ENCODE data around the gene RAB11FIP4.

RAB11FIP4 gene

DNA sequence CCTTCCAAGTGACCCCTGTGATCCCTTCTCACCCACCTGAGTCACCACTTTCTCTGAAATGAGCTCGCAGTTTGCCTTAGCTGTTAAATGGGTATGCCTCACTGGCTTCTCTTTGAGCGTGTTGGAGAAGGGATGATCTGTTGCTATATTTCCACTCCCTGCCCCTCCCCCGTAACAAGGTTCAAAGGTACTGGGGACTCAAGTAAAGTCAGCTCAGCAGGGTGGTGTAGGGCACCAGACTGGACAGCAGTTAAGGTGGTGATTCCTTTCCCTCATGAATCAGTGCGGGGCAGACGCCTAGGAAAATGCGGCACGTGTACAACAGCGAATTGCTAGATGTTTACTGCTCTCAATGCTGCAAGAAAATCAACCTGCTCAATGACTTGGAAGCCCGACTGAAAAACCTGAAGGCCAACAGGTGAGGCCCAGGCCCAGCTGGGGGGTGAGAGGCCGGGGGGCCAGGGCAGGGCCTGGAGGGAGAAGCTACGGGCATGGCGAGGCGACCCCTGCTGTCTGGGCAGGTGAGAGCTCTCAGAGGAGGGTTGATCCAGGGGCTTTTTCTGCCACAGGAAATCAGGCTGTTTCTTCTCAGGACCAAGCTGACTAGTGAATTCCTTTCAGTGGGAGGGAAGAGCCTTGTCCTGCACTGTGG is 130.3 kb downstream of the RAB11FIP4 start:
- no peaks in the 10 kb centered on the region for H4K20me1 ChIP-seq (ENCODE audit: low read depth, low read length)
- no peaks in the 10 kb centered on the region for H3K27me3 ChIP-seq (ENCODE audit: low read length)
- no peak overlapping the region for H3K9ac ChIP-seq (ENCODE audit: low read length)
- no peaks in the 10 kb centered on the region for H3K9me2 ChIP-seq (replicated peaks; ENCODE audit: insufficient read depth, low read length)
- H3K36me3 ChIP-seq (ENCODE audit: low read length), result no peaks in the 10 kb centered on the region
- no peaks in the 10 kb centered on the region for H3F3A ChIP-seq (ENCODE audit: insufficient read depth)
- H3K4me3 ChIP-seq (ENCODE audit: insufficient read depth, low read length, poor library complexity, severe bottlenecking), result no peak overlapping the region
- H3K4me2 ChIP-seq (ENCODE audit: low read depth, low read length, poor library complexity, severe bottlenecking), result no peak overlapping the region
- TF ChIP-seq, protein P1, sequence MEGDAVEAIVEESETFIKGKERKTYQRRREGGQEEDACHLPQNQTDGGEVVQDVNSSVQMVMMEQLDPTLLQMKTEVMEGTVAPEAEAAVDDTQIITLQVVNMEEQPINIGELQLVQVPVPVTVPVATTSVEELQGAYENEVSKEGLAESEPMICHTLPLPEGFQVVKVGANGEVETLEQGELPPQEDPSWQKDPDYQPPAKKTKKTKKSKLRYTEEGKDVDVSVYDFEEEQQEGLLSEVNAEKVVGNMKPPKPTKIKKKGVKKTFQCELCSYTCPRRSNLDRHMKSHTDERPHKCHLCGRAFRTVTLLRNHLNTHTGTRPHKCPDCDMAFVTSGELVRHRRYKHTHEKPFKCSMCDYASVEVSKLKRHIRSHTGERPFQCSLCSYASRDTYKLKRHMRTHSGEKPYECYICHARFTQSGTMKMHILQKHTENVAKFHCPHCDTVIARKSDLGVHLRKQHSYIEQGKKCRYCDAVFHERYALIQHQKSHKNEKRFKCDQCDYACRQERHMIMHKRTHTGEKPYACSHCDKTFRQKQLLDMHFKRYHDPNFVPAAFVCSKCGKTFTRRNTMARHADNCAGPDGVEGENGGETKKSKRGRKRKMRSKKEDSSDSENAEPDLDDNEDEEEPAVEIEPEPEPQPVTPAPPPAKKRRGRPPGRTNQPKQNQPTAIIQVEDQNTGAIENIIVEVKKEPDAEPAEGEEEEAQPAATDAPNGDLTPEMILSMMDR (IDR thresholded peaks at IDR 0.05; ENCODE audit: insufficient read depth, low read length, poor library complexity, severe bottlenecking), result no peak
- no peak for TF ChIP-seq EZH2phosphoT487 (conservative IDR thresholded peaks at IDR 0.05; ENCODE audit: low read length)
- no peak overlapping the region for H2AFZ ChIP-seq (ENCODE audit: low read depth, low read length, severe bottlenecking)
- no peak overlapping the region for H3K27ac ChIP-seq (ENCODE audit: low read depth, low read length)
- H3K9me3 ChIP-seq (ENCODE audit: insufficient read depth, low read length), result peaks cover 7% of the 10 kb centered on the region; the same call in 1 of the 2 replicates
- H3K79me2 ChIP-seq (ENCODE audit: insufficient read depth, low read length), result no peaks in the 10 kb centered on the region

DNA sequence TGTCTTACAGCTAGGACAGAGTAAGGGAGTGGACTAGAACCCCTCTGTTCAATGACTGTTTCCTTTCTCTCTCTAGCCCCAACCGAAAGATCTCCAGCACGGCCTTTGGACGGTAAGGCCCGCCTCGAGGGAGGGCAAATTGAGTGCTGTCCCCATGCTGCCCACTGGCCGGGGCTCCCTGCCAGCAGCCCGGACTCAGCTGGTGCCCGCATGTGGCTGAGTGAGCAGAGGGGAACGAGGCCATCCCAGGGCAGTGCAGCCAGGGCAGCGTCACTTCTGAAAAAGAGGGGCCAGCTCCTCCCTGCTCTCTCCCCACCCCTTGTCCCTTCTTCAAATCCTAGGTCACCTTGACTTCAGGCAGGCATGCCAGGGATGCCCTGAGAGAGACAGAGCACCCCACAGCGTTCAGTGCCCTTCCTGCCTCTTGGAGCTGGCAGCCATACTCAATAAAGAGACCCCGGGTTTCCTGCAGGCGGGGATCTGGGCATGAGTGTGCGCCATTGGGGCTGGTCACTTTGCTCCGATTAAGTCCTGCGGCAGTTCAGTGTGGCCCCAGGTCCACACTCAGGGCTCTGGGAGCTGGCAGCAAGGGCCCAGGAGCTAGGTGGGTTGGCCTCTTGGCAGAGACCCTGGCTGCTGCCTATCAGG is 130.9 kb downstream of the RAB11FIP4 start:
- Histone ChIP-seq H3F3A (ENCODE audit: insufficient read depth) (no peaks in the 10 kb centered on the region), H3K36me3 (ENCODE audit: low read length) (no peaks in the 10 kb centered on the region)
- TF ChIP-seq, protein P1 (IDR thresholded peaks at IDR 0.05; ENCODE audit: insufficient read depth, low read length, poor library complexity, severe bottlenecking), result no peak
- TF ChIP-seq EZH2phosphoT487 (conservative IDR thresholded peaks at IDR 0.05; ENCODE audit: low read length), result no peak

DNA sequence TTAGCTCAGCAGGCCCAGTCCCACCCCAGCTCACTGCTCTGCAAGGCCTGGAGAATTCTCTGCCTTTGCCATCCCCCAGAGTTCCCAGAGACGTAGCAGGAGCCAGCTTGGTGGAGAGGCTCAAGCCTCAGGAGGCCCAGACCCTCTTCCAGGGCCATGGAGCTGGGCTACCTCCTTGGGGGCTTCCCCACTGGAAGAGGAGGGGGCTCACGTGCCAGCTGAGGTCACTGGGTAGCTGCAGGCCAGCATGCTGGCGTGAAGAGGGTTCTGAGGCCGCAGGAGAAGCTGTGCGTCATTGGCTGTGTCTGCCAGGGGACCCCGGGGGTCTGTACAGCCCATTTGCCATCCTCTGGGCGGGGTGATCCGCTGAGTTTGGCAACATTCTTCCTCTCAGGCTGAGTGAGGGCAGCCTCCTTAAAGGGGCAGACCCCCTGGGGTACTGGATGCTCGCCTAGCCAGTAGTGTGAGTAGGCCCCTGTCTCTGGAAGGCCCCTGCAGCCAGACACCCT is 131.6 kb downstream of the RAB11FIP4 start:
- H3K4me2 ChIP-seq (ENCODE audit: low read depth, low read length, poor library complexity, severe bottlenecking), result no peak overlapping the region
- TF ChIP-seq, protein P1 (IDR thresholded peaks at IDR 0.05; ENCODE audit: insufficient read depth, low read length, poor library complexity, severe bottlenecking), result no peak
- TF ChIP-seq EZH2phosphoT487 (conservative IDR thresholded peaks at IDR 0.05; ENCODE audit: low read length), result no peak
- H3F3A ChIP-seq (ENCODE audit: insufficient read depth), result no peaks in the 10 kb centered on the region
- H3K4me3 ChIP-seq (ENCODE audit: insufficient read depth, low read length, poor library complexity, severe bottlenecking), result no peak overlapping the region
- no peak overlapping the region for H3K27ac ChIP-seq (ENCODE audit: low read depth, low read length)
- H3K36me3 ChIP-seq (ENCODE audit: low read length), result no peaks in the 10 kb centered on the region
- no peak overlapping the region for H2AFZ ChIP-seq (ENCODE audit: low read depth, low read length, severe bottlenecking)
- peaks cover 7% of the 10 kb centered on the region; the same call in 1 of the 2 replicates for H3K9me3 ChIP-seq (ENCODE audit: insufficient read depth, low read length)
- H4K20me1 ChIP-seq (ENCODE audit: low read depth, low read length), result no peaks in the 10 kb centered on the region
- H3K27me3 ChIP-seq (ENCODE audit: low read length), result no peaks in the 10 kb centered on the region
- H3K79me2 ChIP-seq (ENCODE audit: insufficient read depth, low read length), result no peaks in the 10 kb centered on the region
- no peaks in the 10 kb centered on the region for H3K9me2 ChIP-seq (replicated peaks; ENCODE audit: insufficient read depth, low read length)
- H3K9ac ChIP-seq (ENCODE audit: low read length), result no peak overlapping the region

More for the DNA sequence above, 130.9 kb downstream of the RAB11FIP4 start:
- Histone ChIP-seq H3K9me3 (ENCODE audit: insufficient read depth, low read length) (peaks cover 7% of the 10 kb centered on the region; the same call in 1 of the 2 replicates), H4K20me1 (ENCODE audit: low read depth, low read length) (no peaks in the 10 kb centered on the region), H3K79me2 (ENCODE audit: insufficient read depth, low read length) (no peaks in the 10 kb centered on the region), H3K9me2 (replicated peaks; ENCODE audit: insufficient read depth, low read length) (no peaks in the 10 kb centered on the region), H3K4me2 (ENCODE audit: low read depth, low read length, poor library complexity, severe bottlenecking) (no peak overlapping the region), H3K4me3 (ENCODE audit: insufficient read depth, low read length, poor library complexity, severe bottlenecking) (no peak overlapping the region), H3K27me3 (ENCODE audit: low read length) (no peaks in the 10 kb centered on the region), H3K9ac (ENCODE audit: low read length) (no peak overlapping the region), H2AFZ (ENCODE audit: low read depth, low read length, severe bottlenecking) (no peak overlapping the region), H3K27ac (ENCODE audit: low read depth, low read length) (no peak overlapping the region)
